Right ventricle myocardium superior (tissue), 1 donor: Measurements from ENCODE around the gene SH3PXD2A. TPM values are rescaled to one million over a fixed set of nuclear protein-coding genes. Genes with fewer than 3 reads are reported as not detected.

ENCODE experiments used
- ATAC-seq: fragments of 200-7000 bp; cut with Tn5 transposase; one replicate; pipeline ENCODE4 v1.9.1; 2020; ENCODE audit warnings: mild to moderate bottlenecking; ENCODE audit not compliant: poor library complexity
- DNase-seq: peaks from one replicate; pipeline ENCODE4 v3.0.0-alpha.2; 2020
- intact Hi-C: fragments of 100-400 bp; cut with DNase I; formaldehyde crosslinking; loops from one replicate; pipeline ENCODE4 v1.11.2; 2022
- total RNA-seq: library from RNA; stranded (reverse); fragmentation: NEBNext Ultra II Directional; extraction: Animal tissue kit (Norgen Biotek cat#: 25700); gene quantifications from one replicate; pipeline ENCODE4 v1.2.1, GENCODE V29; 2021
- donor health status: DM: no; HTN: yes; CAD: no; lungs with severe emphysema.

Gene SH3PXD2A
- total RNA-seq, 1 donor from 2014 or later = 27.0 TPM

DNA sequence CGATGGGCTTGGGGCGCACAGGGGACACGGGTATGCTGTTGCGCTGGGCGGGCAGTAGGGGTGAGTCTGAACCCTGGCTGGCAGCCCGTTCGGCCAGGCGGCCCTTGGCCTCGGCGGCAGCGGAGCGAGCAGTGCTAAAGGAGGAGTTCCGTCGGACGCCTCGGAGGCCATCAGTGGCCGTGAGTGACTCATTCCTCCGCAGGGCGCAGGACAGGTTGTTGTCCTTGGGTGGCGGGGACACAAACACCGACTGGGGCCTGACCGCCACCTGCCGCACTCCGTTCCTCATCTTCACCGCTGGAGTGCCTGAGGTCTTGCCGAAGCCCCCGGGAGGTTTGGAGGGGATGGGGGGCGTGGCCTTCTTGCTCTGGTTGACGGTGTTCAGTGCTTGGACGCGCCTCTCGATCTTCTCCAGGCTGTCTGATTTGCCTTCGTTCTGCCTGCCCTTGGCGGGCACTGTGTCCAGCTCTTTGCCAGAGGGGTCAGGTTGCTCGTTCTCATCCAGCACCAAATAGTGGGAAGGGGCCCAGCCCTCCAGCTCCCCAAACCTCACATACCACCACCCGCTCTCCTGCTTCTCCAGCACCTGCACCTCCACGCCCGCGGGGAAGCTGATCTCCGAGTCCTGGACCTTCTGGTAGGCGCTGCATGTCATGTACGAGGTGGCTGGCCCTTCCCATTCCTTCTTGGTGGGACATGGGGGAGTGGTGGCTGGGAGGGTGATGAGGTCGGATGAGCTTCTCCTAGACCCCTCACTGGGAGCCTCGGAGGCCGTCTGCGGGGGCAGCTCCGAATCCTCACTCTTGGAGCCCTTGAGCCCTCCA lies 253.1 kb downstream of the SH3PXD2A start:
- DNase-seq = peak; percentile 37
- intact Hi-C loops = loop anchor here (5.0 kb wide), 1 partner anchor 85 kb away; no protein-coding TSS in a partner anchor
- ATAC-seq = no peak

DNA sequence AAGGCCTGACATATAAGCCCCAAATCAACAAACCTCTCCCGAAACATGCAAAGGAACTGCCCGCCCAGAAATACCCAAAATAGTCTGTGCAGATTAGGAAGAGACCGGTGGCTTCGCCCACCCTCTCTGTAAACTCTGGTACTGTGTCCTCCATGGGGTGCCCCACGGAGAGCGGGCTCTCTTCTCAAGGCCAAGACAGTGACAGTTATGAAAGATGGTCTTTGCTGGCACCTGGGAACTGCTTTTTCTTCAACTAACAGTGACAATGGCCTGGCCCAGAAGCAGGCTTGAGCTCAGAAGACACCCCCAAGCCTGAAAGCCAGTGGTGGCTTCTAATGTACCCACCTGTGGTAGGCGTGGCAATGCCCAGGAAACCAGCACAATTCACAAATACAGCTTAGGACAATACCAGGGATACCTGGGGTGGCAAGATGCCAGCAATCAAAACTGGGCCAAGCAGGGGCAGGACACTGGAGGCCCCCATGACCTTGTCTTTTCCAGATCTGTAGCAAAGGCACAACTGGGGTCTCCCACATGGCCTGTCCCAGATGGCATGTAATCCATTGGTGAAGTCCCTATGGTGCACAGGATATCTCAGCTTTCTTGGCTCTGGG lies 254.3 kb downstream of the SH3PXD2A start:
- intact Hi-C loops = loop anchor here (5.0 kb wide), 1 partner anchor 86 kb away; no protein-coding TSS in a partner anchor
- DNase-seq = peak; percentile 5

DNA sequence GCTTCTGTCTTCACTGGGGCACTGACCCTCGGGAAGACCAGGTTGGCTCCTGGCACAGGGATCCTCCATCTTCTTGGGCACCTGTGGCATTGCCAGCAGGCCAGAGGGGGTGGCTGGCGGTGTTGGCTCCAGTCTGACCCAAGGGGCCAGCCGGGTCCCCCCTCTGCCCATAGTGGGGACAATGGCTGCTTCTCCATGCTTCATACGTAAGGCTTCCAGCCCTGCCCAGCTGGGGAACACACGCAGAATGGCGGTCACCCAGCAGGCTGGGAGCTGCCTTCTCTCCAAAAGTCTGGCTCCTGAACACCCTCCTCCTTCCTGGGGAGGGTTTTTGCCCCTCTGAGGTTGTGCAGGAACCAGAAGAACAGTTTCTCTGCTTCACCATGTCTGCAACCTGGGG lies 255.1 kb downstream of the SH3PXD2A start:
- ATAC-seq (no peak), DNase-seq (peak; percentile 33)
- intact Hi-C loops = loop anchor here (5.0 kb wide), 1 partner anchor 87 kb away; no protein-coding TSS in a partner anchor

More for the DNA sequence above, 254.3 kb downstream of the SH3PXD2A start:
- ATAC-seq = no peak

DNA sequence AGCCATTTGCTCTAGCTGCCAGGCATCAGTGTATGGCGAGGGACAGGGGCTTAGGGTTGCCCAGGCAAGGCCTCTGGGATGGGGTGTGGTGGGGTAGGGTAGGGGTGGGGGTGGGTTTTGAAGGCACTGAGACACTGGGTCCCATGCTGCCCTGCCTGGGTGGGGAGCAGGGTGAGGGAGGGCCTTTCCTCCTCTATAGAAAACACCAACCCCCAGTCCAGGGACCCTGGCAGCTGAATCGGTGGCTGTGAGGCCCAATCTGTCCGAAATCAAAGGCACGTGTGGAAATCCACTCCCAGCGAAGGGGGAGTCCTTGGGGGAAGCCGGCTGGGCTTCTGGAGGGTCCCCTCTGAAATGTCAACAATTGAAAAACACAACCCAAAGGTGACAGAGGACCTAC lies 255.5 kb downstream of the SH3PXD2A start:
- ATAC-seq (no peak), DNase-seq (peak; percentile 17)
- intact Hi-C loops = loop anchor here (5.0 to 10.0 kb wide), 2 partner anchors 87 to 255 kb away; partner anchors contain the start of gene SH3PXD2A

DNA sequence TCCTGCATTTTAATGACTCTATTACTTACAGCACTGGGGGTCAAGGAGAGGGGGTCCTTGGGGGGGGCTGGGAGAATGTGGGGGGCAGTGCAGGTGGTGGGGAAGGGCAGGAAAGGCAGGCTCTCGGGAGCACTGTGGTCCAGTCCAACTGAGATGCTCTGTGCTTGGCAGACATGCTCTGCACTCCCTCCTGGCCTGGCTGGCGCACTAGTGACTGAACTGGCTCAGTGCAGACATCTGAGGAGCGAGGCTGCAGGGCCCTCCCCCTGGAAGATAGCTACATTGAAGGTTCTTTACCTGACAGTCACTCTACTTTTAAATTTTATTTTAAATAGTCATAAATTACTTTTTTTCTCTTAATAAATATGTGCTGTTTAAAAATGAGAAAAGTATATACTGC lies 256.2 kb downstream of the SH3PXD2A start:
- ATAC-seq (no peak), DNase-seq (peak; percentile 29)
- intact Hi-C loops = loop anchor here (10.0 kb wide), 1 partner anchor 256 kb away; the partner anchor contains the start of gene SH3PXD2A

DNA sequence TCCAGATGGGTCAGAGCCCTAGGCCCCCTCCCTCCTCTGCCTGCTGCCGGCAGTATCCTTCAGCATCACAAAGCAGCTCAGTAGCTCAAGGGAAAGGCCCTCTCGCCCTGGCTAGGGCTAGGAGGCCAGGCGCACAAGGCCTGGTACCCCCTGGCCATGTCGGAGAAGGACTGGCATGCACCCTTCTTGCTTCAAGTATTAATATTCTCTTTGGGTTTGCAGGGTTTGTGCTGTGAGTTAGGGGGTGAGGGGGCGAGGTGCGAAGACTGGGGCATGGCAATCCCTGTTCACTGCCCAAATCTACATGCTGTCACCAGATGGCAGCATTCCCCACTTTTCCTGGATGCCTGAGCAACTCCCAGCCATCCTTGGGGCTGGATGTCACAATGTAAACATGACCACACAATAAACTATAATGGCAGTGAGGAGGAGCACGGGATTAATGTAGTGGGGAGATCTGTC lies 256.7 kb downstream of the SH3PXD2A start:
- peak; percentile 45 for DNase-seq
- intact Hi-C loops = loop anchor here (10.0 kb wide), 1 partner anchor 256 kb away; the partner anchor contains the start of gene SH3PXD2A
- ATAC-seq = peak; percentile 66

DNA sequence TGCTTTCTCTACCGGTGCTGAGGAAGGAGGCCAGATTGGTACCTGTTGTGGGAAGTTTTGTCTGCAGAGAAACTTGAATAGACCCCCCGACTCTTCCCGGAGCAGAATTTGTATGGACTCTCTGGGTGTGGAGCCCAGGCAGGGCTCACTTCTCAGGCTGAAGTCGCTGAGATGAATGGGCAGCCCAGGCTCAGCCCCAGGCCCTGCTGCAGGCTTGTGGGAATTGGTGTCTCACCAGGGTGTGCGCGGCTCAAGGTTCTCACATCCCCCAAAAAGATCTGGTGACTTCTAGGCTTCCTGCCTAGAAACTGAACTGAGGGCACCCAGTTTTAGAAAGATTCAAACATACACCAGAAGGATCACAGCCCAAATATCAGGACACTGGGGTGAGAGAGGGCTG lies 258.4 kb downstream of the SH3PXD2A start:
- DNase-seq (no peak), ATAC-seq (no peak)
- intact Hi-C loops = loop anchor here (10.0 kb wide), 1 partner anchor 258 kb away; the partner anchor contains the start of gene SH3PXD2A

DNA sequence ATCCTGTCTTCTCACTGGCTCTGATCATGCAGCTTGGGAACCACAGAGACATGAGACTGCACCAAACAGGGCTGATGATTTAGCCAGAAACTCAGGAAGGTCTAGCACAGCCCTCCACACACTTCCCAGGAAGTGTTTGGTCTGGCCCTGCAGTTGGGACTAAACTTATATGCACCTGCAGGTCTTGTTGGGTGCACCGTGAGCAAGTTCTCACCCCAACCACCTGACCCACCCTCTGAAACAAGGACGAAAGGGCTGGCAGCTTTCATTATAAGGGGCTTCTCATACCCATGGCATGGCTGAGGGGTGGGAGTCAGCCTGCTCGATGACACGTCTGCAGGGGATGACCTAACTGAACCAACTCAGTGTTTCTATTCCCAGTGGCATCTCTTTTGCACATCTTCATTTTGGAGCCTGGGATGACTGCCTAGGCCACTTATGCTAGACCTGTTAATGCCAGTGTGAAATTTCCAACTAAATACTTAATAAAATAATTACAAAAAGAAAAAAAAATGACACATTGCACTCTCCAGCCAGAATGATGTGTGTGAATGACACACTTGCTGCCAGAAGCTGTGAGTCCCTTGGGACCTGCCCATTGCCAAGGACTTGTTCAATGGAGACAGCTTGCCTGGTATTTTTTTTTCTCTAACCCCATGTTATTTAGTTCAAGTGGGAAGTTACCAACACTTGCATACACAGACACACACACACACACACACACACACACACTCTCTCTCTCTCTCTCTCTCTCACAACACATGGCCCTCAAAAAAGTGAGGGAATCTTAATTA lies 259.2 kb downstream of the SH3PXD2A start:
- no peak for DNase-seq
- no peak for ATAC-seq
- intact Hi-C loops = loop anchor here (10.0 kb wide), 1 partner anchor 259 kb away; the partner anchor contains the start of gene SH3PXD2A

- no peak for ATAC-seq
- DNase-seq = no peak
- intact Hi-C loops = loop anchor here (10.0 kb wide), 1 partner anchor 262 kb away; the partner anchor contains the start of gene SH3PXD2A
Measured at GRCh38 chr10:103593022-103593570, 262.3 kb downstream of the SH3PXD2A start.

GRCh38 chr10:103592186-103593021 lies 263.0 kb downstream of the SH3PXD2A start:
- intact Hi-C loops = loop anchor here (10.0 kb wide), 1 partner anchor 262 kb away; the partner anchor contains the start of gene SH3PXD2A
- peak; percentile 52 for ATAC-seq
- no peak for DNase-seq

DNA sequence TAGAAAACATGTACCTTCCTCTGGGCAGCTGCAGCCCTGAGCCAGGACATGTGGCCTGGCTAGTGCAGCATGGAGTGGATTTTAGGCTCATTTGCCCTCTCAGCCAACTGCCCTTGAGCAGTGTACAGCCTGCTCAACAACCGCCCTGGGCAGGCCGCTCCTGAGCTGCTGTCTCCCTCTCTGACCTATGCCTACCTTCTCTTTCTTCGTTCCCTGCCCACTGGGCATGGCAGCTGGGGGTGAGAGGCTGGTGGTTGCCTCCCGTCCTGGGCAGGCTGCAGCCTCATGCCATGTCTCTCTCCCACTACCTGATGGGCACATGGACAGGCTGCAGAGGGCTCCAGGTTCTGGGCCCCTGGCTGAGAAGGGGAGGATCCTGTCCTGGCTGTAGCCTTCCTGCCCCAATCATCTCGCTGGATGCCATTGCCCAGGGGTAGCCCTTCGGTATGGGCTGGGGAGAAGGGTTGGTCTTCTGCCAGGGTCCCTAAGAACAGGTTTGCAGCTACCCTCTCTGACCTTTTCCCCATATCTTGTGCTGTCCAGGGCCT lies 264.6 kb downstream of the SH3PXD2A start:
- no peak for DNase-seq
- ATAC-seq = no peak
- intact Hi-C loops = loop anchor here (10.0 kb wide), 1 partner anchor 264 kb away; the partner anchor contains the start of gene SH3PXD2A

DNA sequence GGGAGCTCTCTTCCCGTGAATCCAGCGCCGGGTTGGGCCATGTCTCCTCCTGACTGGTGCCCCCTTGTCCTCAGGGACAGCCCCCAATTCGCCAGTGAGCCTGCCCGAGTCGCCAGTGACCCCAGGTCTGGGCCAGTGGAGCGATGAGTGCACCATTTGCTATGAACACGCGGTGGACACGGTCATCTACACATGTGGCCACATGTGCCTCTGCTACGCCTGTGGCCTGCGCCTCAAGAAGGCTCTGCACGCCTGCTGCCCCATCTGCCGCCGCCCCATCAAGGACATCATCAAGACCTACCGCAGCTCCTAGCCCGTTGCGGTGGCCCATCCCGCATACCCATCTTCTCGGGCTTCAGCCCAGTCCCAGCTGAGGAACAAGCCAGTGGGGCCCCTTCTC lies 265.3 kb downstream of the SH3PXD2A start:
- no peak for DNase-seq
- intact Hi-C loops = loop anchor here (10.0 kb wide), 1 partner anchor 265 kb away; the partner anchor contains the start of gene SH3PXD2A
- no peak for ATAC-seq

- intact Hi-C loops = no loop called here
- DNase-seq = no peak
- no peak for ATAC-seq
Measured at GRCh38 chr10:103589074-103589630, 266.2 kb downstream of the SH3PXD2A start.

GRCh38 chr10:103587073-103587472 lies 268.3 kb downstream of the SH3PXD2A start:
- intact Hi-C loops = no loop called here
- ATAC-seq (no peak), DNase-seq (no peak)

DNA sequence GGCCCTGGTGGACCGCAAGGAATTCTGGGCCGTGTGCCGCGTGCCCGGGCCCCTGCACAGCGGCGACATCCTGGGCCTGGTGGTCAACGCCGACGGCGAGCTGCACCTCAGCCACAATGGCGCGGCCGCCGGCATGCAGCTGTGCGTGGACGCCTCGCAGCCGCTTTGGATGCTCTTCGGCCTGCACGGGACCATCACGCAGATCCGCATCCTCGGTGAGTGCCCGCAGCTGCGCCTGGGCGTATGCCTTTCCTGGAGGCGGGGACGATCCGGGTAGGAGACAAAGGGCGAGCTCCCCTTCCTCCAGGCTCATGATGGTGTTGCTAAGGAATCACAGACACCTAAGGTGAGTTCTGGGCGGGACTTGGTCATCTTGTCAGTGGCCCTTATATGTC lies 270.4 kb downstream of the SH3PXD2A start:
- no peak for DNase-seq
- ATAC-seq = no peak
- intact Hi-C loops = no loop called here

DNA sequence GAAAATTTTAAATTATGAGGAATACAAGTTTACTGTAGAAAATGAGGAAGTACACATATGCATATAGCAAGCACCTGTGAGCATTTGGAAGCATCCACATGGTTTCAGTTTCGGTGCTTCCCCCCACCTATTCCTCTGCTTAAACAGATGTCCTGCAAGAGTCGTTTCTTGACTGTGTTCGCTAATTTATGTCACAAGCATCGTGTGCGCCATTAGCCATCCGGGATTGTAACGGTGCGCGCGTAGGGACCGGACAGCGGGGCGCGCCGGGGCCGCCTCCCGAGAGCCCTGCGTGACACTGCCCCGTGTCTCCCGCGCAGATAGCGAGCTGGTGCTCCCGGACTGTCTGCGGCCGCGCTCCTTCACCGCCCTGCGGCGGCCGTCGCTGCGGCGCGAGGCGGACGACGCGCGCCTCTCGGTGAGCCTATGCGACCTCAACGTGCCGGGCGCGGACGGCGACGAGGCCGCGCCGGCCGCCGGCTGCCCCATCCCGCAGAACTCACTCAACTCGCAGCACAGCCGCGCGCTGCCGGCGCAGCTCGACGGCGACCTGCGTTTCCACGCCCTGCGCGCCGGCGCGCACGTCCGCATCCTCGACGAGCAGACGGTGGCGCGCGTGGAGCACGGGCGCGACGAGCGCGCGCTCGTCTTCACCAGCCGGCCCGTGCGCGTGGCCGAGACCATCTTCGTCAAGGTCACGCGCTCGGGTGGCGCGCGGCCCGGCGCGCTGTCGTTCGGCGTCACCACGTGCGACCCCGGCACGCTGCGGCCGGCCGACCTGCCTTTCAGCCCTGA lies 271.0 kb downstream of the SH3PXD2A start:
- DNase-seq = peak; percentile 53
- intact Hi-C loops = no loop called here
- peak; percentile 38 for ATAC-seq
